ENCODE data around the gene ZNF385D.
"Not testable (repeated sequence)": the region's sequence is repeated elsewhere in the genome, so short reads cannot be mapped to it uniquely, and the experiment has no call there.

The ZNF385D gene

DNA sequence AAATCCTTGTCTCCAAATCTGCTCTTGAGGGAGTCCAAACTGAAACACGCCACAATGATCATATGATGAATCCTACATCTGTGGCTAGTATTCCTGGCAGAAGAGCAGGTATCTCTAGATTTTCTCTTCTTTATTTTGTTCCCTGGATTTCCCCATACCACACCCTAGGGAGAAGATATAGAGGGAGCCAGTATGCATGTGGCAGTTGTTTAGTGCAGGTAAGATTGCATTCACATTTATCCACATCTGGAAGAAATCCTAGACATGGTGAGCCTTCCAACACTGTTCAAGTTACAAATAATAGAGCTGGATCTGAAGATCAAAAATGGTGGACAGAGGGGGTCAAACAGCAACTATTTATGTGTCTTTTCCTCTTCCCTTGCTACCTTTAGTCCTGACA, 316.7 kb downstream of the ZNF385D start:
- no peak for FAIRE-seq

DNA sequence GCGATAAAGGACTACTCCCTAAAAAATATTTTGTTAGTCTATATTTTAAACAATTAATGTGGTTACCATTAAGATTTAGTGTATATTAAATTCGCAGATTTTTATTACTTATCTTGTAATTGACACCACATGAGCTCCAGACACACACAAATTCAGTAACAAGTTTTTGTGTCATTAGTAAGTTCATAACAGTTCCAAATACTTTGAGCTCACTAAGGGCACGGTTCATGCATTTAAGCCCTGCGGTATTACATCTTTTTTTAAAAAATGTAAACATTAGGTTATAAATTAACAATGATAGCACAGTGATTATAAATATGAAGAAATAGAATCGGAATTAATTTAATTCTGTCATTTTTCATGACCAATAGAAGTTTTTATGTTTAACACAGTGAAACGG, 317.3 kb downstream of the ZNF385D start:
- FAIRE-seq, result no peak

DNA sequence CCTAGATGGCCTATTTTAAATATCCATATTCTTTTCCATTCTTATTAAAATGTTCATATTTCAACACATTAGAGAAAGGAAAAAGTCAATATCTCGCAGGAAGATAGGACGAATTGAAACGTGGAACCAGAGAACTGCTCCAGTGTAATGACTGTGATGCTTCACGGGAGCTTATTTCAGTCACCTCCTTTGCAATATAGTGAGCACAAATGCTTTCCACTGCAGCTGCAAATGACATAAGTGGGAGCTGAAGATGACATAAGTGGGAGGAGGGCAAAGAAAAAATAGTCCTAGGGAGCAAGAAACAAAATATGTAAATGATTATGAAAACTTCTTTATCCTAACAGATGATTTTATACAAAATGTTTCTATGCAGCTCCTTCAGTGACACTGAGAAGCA, 324.1 kb downstream of the ZNF385D start:
- no peak for FAIRE-seq

DNA sequence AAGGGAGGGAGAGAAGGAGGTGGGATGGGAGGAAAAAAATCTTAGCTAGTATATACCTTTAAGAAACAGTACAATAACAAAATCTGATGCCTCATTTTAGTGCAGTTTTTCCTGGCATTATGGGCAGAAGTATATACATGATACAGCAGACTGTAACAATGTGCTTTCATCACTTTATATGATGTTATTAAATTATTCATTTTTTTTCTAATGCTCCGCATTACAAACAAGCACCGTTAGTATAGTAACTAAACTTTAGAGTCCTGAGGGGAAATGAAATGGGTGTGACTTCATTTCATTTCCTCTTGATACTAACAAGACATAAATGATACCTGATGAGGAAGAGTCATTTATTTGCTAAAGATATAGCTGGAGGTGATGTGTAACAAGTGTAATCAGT, 325.3 kb downstream of the ZNF385D start:
- no peak for FAIRE-seq

DNA sequence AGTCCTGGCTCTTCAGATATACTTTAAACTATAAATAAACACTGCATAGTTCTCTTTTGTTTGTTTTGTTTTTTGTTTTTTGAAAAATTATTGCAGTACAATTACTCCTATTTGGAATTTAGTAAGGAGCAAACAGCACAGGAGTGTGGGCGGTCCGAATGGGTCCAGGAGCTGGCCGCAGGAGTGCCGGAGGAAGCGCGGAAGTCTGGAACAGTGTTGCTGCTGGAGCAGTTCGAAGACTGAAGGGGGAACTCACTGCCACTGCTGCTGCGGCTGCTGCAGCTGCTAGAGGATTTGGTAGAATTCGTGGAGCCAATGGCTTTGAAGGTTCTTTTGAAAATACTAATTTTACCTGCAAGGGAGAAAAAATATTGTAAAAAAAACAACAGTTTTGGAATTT, 329.9 kb downstream of the ZNF385D start:
- FAIRE-seq, result no peak

DNA sequence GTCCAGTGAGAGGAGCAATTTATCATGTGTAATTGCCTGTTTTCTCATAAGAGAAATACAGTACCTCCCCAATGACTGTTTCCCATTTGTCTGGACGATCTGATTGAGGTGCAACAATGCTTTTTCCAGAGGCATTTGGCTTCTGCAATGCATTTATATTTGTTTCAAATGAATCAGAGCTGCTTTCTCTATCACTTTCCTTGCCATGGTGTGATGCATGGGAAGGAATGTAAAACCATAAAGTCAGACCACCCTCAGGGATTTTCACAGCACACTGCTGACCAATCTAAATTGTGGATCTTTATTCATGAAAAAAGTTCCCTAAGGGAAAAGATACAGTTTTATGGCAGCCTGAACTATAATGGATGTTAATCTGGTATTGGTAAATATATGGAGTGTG, 333.0 kb downstream of the ZNF385D start:
- FAIRE-seq, result no peak

DNA sequence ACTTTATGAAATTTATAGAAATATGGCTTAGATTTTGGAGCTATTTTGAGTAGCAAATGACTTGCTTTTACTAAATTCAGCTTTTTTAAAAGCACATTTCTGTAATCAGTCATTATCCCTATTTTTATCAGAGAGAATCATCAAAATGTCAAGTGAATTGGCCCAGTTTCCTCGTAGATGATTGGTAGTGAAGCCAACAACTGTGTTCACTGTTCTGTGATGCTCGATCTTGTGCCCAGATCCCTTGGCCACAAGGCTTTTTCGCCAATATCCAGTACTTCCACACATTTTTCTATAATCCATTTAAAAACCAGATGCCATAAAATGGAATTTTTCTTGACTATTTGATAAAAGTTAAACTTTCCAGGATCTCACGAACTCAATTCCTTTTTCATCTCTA, 336.5 kb downstream of the ZNF385D start:
- no peak for FAIRE-seq

DNA sequence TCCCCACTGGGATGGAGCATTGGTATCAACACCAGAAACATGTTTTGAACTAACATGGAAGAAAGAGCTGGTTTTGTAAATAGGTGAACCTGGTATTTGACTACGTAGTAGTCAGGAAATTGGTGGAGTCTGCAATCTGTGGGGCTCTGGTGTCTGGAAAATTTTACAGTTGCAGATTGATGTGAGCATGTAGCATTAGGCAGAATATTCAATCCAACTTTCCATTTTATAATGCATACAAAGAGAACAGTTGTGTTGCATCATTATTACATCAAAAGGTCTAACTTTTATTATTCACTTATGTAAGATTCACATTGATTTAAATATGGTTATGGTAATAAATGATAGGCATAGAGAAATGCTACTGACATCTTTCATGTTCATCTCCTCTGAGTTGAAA, 340.0 kb downstream of the ZNF385D start:
- FAIRE-seq, result no peak

DNA sequence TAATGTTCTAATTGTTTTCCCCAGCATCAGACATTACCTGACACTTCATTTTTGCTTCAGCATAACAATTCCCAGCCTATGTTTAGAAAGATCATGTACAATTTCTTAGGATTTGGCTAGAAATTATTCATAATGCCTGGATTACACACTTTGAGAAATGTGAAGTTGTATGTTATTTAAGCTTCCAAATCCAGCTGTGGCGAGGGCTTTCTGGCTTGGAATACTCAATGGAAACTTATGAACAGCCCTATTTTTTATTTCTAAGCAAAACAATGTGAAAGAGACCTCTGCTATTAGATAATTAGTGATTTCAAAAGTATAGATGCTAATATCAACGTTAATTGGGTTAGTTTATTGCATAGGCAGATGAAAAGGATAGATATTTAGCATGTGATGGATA, 341.6 kb downstream of the ZNF385D start:
- no peak for FAIRE-seq

DNA sequence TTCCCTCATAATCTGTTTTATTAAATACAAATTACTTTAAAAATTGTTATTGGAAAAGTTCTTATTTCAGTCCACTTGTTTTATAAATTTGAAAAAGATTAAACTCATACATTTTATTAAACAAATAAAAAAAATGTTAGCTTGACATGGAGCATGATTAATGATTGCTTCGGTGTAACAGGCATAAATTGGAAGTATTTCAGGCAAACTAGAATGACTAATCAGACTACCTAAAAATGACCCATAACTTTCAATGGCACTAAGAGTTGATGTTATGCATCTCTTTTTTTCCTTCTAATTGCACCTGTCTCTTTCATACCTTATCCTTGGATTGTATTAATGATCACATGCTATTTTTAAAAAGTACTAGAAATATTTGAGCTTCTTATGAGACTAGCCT, 343.3 kb downstream of the ZNF385D start:
- no peak for FAIRE-seq

DNA sequence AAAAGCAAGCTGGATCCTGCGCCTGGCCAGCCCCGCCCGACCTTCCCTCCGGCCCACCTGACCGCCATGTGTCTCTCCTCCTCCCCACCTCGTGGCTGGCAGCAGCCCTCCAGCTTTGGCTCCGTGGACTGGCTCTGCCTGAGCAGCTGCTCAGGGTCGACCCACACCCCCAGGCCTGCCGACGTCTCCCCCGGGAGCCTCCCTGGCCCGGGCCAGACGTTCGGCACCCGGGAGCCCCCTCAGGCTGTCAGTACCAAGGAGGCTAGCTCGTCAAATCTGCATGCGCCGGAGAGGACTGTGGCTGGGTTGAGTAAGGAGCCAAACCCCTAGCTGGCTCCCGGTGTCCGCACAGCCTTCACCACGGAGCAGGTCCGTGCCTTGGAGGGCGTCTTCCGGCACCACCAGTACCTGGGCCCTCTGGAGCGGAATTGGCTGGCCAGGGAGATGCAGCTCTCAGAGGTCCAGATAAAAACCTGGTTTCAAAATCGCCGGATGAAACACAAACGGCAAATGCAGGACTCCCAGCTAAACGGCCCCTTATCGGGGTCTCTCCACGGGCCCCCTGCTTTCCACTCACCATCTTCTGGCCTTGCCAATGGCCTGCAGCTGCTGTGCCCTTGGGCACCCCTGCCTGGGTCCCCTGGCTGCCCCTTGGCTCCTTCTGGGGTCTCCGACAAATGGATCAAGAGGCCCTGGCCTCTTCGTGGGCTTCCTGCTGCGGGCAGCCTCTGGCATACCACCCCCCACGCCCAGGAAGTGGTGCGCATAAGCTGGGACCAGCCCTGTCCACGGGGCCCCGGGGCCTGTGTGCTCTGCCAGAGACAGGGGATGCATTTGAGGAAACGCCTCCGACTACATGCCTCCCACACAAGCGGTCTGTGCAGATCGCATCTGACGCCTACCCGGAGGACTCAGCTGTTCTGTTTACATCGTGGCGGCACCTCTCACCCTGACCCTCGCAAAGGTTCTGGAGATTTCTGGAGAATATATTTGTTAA, 345.0 kb downstream of the ZNF385D start:
- no peak for FAIRE-seq

DNA sequence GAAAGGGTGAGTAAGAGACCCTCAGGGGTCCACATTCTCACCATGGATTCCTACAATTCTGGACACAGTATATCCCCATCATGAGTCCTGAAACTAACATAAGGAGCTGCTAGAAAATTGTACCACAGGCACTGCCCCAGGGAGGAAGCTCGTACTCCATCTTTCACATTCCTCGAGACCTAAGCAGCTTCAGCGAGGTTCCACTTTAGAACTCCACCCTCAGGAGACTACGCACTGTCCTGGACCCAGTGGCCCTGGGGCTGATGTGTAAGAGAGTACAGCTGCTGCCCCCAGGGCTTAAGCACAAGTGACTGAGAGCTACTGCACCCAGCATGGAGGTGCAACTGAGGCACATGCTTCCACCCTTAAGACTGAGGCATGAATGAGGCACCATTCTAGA, 352.5 kb downstream of the ZNF385D start:
- FAIRE-seq, result no peak

DNA sequence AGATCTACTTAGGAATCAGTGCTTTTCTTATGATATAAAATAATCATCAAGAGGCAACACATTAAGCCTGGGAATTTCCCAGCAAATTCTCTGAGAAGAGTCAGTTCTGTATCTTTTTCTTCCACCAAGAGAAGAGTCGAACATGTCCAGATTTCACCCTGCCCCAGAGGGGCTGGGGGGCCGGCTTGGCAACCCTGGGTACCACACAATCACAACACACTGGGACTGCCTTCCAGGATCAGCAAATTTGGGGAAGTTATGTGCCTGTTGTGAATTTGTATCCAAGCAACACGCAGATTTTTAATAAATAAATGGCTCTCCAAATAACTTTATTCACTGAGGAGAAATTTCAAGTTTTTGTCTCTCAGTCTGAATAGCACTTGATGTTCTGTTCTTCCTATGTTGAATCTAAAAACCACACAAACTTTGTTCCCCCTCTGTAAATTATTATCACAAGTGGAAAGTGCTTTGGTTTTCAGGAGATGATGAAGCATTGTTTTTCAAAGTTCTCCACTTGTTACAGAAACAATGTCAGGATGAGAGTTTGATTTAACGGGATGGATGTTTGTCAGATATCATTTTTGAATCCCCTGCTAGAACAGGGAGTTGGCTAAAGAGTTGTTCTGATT, 357.2 kb downstream of the ZNF385D start:
- no peak for FAIRE-seq

DNA sequence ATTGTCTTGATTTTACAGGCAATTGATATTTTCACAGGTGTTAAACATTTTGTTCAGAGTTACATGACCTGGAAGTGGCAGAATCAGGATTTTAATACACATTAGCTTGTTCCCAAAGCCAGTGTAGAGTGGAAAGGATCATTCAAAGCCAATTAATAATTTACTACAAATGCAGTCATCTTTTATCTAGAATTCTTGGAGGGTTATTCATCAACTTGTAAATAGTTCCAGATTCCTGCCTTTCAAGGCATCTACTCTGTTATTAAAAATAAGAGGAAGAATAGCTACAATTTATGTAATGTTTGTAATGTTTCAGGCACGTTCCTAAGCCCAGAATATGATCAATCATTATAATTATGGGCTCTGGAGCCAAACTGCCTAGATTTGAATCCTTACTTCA, 358.5 kb downstream of the ZNF385D start:
- FAIRE-seq, result no peak

DNA sequence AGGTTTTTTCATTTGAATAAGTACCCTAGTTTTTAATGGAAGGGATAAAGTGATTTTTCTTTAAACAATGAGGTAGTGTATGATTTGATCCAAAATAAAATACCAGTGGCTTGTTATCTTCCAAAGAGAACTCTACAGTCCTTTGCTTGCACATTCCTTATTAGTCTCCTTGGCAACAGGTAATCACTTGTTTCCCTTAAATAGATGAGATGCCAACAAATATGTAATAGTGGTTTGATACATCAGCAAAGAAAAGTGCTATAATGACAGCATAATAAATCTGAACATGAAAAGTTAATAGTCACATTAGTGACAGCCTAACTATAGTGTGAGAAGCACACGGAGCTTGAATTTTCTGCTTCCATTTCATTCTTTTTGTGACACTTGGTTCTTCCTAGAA, 360.2 kb downstream of the ZNF385D start:
- FAIRE-seq, result no peak

DNA sequence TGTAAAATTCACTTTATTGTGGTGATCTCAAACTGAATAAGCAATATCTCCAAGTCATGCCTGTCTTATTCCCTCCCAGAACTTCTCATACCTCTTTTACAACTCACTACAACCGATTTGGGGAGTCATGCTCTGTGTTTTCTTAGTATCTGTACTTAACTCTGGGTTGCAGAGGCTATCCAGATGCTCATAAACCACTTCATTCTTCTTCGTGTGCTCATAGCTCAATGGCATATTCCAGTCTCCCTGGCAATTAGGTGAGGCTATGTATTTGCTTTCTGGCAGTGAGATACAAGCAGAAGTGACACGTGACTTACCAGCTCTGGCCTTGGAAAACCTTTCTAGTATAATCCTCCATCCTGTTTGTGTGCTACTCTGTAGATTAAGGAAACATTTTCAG, 360.9 kb downstream of the ZNF385D start:
- FAIRE-seq, result no peak

DNA sequence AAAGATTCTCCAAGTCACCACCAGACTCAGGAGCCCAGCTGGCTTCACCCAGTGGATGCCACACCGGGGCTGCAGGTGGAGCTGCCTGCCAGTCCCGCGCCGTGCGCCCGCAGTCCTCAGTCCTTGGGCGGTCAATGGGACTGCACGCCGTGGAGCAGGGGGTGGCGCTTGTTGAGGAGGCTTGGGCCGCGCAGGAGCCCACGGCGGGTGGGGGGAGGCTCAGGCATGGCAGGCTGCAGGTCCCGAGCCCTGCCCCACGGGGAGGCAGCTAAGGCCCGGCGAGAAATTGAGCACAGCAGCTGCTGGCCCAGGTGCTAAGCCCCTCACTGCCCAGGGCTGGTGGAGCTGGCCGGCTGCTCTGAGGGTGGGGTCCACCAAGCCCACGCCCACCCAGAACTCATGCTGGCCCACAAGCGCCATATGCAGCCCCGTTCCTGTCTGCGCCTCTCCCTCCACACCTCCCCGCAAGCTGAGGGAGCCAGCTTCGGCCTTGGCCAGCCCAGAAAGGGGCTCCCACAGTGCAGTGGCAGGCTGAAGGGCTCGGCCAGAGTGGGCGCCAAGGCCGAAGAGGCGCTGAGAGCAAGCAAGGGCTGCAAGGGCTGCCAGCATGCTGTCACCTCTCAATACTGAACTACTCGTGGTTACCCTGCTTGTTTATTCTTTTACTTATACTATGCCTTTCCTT, 363.7 kb downstream of the ZNF385D start:
- not testable (repeated sequence) for FAIRE-seq

DNA sequence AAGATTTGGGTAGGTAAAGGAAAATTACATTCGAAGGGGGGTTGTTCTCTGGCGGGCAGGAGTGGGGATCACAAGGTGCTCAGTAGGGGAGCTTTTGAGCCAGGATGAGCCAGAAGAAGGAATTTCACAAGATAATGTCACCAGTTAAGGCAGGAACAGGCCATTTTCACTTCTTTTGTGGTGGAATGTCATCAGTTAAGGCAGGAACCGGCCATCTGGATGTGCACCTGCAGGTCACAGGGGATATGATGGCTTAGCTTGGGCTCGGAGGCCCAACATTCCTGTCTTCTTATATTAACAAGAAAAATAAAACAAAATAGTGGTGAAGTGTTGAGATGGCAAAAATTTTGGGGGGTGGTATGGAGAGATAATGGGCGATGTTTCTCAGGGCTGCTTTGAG, 373.0 kb downstream of the ZNF385D start:
- not testable (repeated sequence) for FAIRE-seq

DNA sequence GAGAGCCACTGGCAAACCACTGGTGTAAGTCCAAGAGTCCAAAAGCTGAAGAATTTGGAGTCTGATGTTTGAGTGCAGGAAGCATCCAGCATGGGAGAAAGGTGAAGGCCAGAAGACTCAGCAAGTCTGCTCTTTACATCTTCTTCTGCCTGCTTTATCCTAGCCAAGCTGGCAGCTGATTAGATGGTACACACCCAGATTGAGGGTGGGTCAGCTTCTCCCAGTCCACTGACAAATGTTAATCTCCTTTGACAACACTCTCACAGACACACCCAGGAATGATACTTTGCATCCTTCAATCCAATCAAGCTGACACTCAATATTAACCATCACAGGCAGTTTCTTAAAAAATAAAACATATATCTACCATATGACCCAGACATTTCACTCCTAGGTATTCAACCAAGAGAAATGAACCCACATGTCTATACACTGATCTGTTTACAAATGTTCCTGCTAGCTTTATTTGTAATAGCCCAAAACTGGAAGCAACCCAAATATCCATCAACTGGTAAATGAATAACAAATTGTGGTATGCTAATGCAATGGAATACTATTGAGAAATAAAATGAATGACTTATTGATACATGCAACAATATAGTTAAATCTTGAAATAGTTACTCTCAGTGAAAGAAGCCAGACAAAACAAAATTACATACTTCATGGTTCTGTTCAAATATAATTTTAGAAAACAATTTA, 373.8 kb downstream of the ZNF385D start:
- no peak for FAIRE-seq

DNA sequence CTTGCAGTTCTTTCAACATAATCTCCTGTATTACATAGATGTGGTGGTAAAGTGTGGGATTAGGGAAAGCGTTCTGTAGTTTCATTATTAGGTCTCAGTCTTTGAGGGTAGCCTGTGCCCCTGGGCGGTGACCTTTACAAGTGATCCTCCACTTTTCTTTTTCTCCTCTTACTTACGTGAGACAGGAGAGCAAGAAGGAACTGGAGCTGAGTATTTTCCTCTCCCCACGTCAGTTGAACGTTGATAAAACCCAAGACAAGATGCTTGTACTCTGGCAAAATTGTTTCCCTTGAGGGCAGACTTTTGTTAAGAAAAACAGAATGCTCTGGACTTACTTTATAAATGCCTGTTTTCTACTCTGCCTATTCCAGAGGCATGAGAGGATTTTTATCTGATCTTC, 378.7 kb downstream of the ZNF385D start:
- FAIRE-seq, result no peak
